ENCODE measurements around the gene PCNX2. TPM values are rescaled to one million over a fixed set of nuclear protein-coding genes. Genes with fewer than 3 reads are reported as not detected.

Gene PCNX2
- total and polyA plus RNA-seq, 2 of the 8 experiments (the other 6 are each of a cell fraction or from before 2014, with no cell fraction given): 46.1 to 57.6 TPM

- no peak for TF ChIP-seq NANOG (IDR thresholded peaks at IDR 0.05; ENCODE audit: insufficient read depth, low read depth, low read length, poor library complexity, severe bottlenecking)
- no peak for TF ChIP-seq SRF (IDR thresholded peaks at IDR 0.05; ENCODE audit: low read depth, low read length)
- no peak for TF ChIP-seq RXRA (IDR thresholded peaks at IDR 0.05; ENCODE audit: insufficient read depth, low read depth, low read length)
- TF ChIP-seq KDM1A (IDR thresholded peaks at IDR 0.05; ENCODE audit: borderline replicate concordance, low read length): no peak
These were observed 55.2 kb downstream of the PCNX2 start (continued) for GRCh38 chr1:233240371-233240770.
